GM12865 (cell line): ENCODE results near the gene ACKR2.
A peak's percentile ranks its signal among the peaks of the same experiment; 100 is the strongest.

Experiments used
- DNase-seq: peaks from one replicate; pipeline ENCODE4 v3.0.0; 2010; ENCODE audit warnings: low read depth
- H3K4me3 ChIP-seq: 2 replicates; pipeline ENCODE4 v1.5.1; 2011; ENCODE audit warnings: mild to moderate bottlenecking, low read depth, low read length, control low read depth
- TF ChIP-seq, protein P1 (sequence below): IDR thresholded peaks from 2 replicates; pipeline ENCODE4 v1.5.1; 2011; ENCODE audit warnings: low read length, control low read depth, low read depth, inconsistent platforms; ENCODE audit not compliant: insufficient read depth; ENCODE audit errors: missing control alignments

The ACKR2 gene

DNA sequence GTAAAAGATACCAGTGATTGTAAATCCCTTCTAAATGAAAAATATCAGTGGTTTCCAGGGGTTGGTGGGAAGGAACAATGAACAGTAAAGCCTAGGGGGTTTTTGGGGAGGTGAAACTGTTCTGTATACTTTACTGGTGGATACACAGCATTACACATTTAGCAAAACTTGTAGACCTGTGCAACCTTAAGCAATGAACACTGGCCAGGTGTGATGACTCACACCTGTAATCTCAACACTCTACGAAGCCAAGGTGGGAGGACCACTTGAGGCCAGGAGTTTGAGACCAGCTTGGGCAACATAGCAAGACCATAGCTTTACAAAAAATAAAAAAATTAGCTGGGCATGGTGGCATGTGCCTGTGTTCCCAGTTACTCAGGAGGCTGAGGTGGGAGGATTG, 38.0 kb upstream of the ACKR2 start:
- no peak overlapping the region for H3K4me3 ChIP-seq
- DNase-seq = no peak
- TF ChIP-seq, protein P1, sequence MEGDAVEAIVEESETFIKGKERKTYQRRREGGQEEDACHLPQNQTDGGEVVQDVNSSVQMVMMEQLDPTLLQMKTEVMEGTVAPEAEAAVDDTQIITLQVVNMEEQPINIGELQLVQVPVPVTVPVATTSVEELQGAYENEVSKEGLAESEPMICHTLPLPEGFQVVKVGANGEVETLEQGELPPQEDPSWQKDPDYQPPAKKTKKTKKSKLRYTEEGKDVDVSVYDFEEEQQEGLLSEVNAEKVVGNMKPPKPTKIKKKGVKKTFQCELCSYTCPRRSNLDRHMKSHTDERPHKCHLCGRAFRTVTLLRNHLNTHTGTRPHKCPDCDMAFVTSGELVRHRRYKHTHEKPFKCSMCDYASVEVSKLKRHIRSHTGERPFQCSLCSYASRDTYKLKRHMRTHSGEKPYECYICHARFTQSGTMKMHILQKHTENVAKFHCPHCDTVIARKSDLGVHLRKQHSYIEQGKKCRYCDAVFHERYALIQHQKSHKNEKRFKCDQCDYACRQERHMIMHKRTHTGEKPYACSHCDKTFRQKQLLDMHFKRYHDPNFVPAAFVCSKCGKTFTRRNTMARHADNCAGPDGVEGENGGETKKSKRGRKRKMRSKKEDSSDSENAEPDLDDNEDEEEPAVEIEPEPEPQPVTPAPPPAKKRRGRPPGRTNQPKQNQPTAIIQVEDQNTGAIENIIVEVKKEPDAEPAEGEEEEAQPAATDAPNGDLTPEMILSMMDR = no peak

DNA sequence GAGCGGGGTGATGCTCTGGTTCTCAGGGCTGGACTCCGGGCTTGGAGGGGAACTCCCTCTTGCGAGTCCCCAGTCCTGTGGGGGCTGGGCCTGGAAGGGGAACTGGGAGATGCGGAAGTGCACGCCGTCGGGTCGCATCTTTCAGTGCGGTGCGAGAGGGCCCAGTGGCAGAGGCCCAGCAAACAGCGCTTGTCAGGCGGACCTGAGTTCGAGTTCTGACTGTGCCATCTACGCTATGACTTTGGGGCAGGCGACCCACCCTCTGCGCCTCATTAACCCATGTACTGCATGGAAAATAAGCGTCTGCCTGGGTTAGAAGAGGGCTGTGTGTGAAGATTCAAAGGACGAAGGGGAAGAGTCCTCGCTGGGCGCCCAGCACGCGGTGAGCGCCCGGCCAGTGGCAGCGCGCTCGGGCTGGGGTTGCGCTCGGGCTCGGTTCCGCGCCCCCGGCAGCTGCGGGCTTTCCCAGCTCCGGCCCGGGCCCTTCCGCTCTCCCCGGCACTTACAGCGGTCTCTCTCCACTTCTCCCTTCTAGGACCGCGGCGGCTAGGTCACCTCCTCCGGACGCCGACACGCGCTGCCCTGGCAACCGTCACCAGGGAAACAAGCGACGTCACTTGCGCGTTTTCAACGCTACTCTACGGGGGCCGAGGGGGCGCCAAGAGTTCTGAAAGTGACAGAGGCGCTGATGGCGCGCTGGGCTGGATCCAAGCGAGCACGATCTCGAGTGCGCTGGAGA, 36.4 kb upstream of the ACKR2 start, which contains the start of gene CCDC13:
Gene CCDC13, minus strand, starts transcription at position 584 of the 739 bp plus-strand sequence. CDS start 14,908 bp downstream, outside the sequence.
- DNase-seq = peak; percentile 96
- TF ChIP-seq, protein P1 = no peak
- H3K4me3 ChIP-seq = peak within 1 kb of the TSS; percentile 89

DNA sequence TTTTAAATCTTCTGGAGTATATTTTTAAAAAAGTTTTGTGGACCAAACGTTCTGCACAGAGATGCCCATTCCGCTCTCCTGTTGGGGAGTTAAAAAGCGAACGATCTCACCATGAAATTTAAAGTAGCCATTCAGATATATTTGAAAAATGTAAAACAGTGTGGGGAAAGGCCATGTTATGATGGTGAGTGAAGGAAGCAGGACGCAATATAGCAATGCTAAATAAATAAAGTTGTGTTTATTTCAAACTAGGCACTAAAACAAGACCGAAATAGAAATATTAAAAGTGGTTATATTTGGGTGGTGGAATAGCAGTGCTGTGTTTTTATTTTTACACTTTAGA, 35.9 kb upstream of the ACKR2 start:
- no peak for DNase-seq
- H3K4me3 ChIP-seq = peak overlapping the region; percentile 89
- TF ChIP-seq, protein P1 = no peak

DNA sequence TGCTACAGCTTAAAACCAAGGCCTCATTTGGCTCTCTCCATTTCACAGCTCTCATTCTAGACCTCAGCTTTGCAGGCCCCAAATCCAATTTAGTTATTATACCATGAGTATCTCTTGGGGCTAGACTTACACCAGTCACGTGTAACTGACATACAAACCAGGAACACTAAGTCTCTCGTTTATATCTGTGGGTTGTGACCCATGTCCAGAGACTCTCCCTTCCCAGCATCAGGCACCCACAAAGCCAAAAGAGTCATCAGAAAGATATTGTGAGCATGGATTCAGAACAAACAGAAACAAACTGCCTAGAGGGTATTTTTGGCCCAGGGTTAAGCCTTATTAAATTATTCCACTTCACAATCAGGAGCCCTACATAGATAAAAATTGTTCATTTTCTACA, 30.6 kb upstream of the ACKR2 start:
- no peak overlapping the region for H3K4me3 ChIP-seq
- no peak for DNase-seq
- TF ChIP-seq, protein P1 = no peak

DNA sequence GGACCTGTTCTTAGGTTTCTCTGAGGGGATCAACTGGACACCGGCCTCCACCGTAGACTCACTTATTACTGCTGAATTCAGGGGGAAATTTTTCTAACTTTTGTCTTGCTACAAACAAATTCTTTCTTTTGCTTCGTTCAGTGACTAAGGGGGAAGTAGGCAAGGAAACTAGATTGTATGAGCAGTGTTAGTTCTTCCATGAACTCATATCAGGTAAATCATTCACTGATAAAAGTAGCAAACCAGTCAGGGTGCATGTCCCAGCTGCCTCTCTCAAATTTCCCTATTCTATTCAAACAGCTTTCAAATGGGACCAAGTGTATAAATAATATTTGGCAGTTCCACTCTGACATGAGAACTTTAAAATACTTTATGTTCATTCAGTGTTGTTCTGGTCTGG, 28.8 kb upstream of the ACKR2 start:
- H3K4me3 ChIP-seq = no peak overlapping the region
- no peak for DNase-seq
- TF ChIP-seq, protein P1 = no peak

DNA sequence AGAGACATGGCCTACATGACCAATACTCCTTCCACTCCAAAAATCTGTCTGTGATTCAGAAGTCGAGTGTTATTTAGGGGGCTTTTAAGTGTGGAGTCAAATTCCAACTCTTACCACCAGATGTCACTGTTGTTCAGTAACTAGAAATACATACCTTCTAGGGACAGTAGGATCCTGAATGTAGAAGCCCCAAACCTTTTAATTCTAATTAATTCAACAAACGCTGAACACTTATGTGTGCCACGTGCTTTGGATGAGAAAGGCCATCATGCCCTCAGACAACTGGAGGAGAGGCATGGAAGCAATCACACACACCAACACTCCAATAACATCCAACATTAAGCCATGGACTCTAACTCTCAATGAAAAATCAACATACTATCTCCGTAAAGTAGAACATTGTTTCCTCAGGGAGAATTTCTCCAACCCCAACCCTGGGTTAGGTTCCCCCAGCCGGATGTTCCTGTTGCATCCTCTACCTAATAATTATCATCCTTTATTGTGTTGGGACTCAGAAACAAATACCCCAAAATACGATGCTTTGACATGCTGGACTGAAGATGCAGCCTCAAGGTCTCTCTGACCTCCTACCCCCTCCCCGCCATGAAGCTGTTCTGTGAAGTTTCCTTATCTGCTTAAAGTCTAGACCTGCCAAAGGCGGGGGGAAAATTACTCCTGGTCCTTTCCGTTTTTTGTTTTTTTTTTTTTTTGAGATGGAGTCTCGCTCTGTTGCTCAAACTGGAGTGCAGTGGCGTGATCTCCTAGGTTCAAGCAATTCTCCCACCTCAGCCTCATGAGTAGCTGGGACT, 28.1 kb upstream of the ACKR2 start:
- peak; percentile 82 for DNase-seq
- TF ChIP-seq, protein P1 = peak; percentile 56
- H3K4me3 ChIP-seq = no peak overlapping the region
